ENCODE data around the gene GRK1. TPM values are rescaled to one million over a fixed set of nuclear protein-coding genes. Genes with fewer than 3 reads are reported as not detected.

The GRK1 gene
- total and polyA plus RNA-seq, 2 donors: 0.11 to 0.14 TPM

GRCh38 chr13:113734099-113734825 is 67.2 kb downstream of the GRK1 start:
- 90% methylated on average over 26 of the region's 26 CpGs for WGBS
- DNase-seq (ENCODE audit: low read depth in 6 of 9, low spot score in 9 of 9): no peak

GRCh38 chr13:113734826-113735125 is 67.8 kb downstream of the GRK1 start:
- 90% methylated on average over 8 of the region's 8 CpGs for WGBS
- Histone ChIP-seq H3K9me3 (ENCODE audit: control insufficient read depth in 2 of 2, insufficient read depth in 1 of 2, low read length in 1 of 2) (no peaks in the 10 kb centered on the region), H3K36me3 (ENCODE audit: control insufficient read depth in 2 of 2, insufficient read depth in 2 of 2, low read length in 1 of 2) (no peaks in the 10 kb centered on the region), H3K4me3 (ENCODE audit: low read length in 2 of 2) (no peak overlapping the region), H3K27ac (ENCODE audit: low read depth in 1 of 2, low read length in 1 of 2) (no peak overlapping the region), H3K27me3 (ENCODE audit: control insufficient read depth in 2 of 2, insufficient read depth in 1 of 2, low read length in 1 of 2) (peaks cover 6 to 34% of the 10 kb centered on the region in 2 donors), H3K4me1 (ENCODE audit: control insufficient read depth in 2 of 2, insufficient read depth in 2 of 2, low read length in 2 of 2) (peaks cover 17 to 22% of the 10 kb centered on the region in 2 donors)
- no peak for DNase-seq (ENCODE audit: low read depth in 6 of 9, low spot score in 9 of 9)

More at GRCh38 chr13:113734099-113734825, 67.2 kb downstream of the GRK1 start:
- H3K27ac ChIP-seq (ENCODE audit: low read depth in 1 of 2, low read length in 1 of 2): no peak overlapping the region
- H3K36me3 ChIP-seq (ENCODE audit: control insufficient read depth in 2 of 2, insufficient read depth in 2 of 2, low read length in 1 of 2): no peaks in the 10 kb centered on the region
- peaks cover 9 to 34% of the 10 kb centered on the region in 2 donors for H3K27me3 ChIP-seq (ENCODE audit: control insufficient read depth in 2 of 2, insufficient read depth in 1 of 2, low read length in 1 of 2)
- H3K4me1 ChIP-seq (ENCODE audit: control insufficient read depth in 2 of 2, insufficient read depth in 2 of 2, low read length in 2 of 2): peaks cover 13 to 18% of the 10 kb centered on the region in 2 donors
- H3K9me3 ChIP-seq (ENCODE audit: control insufficient read depth in 2 of 2, insufficient read depth in 1 of 2, low read length in 1 of 2): peaks cover 0 to under 1% of the 10 kb centered on the region in 2 donors
- H3K4me3 ChIP-seq (ENCODE audit: low read length in 2 of 2): no peak overlapping the region

GRCh38 chr13:113735194-113735593 is 68.2 kb downstream of the GRK1 start:
- 98% methylated on average over 26 of the region's 26 CpGs for WGBS
- no peak overlapping the region for H3K4me3 ChIP-seq (ENCODE audit: low read length in 2 of 2)
- no peak for DNase-seq (ENCODE audit: low read depth in 6 of 9, low spot score in 9 of 9)
- H3K4me1 ChIP-seq (ENCODE audit: control insufficient read depth in 2 of 2, insufficient read depth in 2 of 2, low read length in 2 of 2): peaks cover 21 to 26% of the 10 kb centered on the region in 2 donors
- H3K9me3 ChIP-seq (ENCODE audit: control insufficient read depth in 2 of 2, insufficient read depth in 1 of 2, low read length in 1 of 2): no peaks in the 10 kb centered on the region
- H3K36me3 ChIP-seq (ENCODE audit: control insufficient read depth in 2 of 2, insufficient read depth in 2 of 2, low read length in 1 of 2): no peaks in the 10 kb centered on the region
- peaks cover 5 to 33% of the 10 kb centered on the region in 2 donors for H3K27me3 ChIP-seq (ENCODE audit: control insufficient read depth in 2 of 2, insufficient read depth in 1 of 2, low read length in 1 of 2)
- H3K27ac ChIP-seq (ENCODE audit: low read depth in 1 of 2, low read length in 1 of 2): no peak overlapping the region

GRCh38 chr13:113735750-113736149 is 68.7 kb downstream of the GRK1 start:
- Histone ChIP-seq H3K27me3 (ENCODE audit: control insufficient read depth in 2 of 2, insufficient read depth in 1 of 2, low read length in 1 of 2) (peaks cover 0 to 28% of the 10 kb centered on the region in 2 donors), H3K9me3 (ENCODE audit: control insufficient read depth in 2 of 2, insufficient read depth in 1 of 2, low read length in 1 of 2) (no peaks in the 10 kb centered on the region), H3K4me1 (ENCODE audit: control insufficient read depth in 2 of 2, insufficient read depth in 2 of 2, low read length in 2 of 2) (peaks cover 26 to 32% of the 10 kb centered on the region in 2 donors), H3K4me3 (ENCODE audit: low read length in 2 of 2) (no peak overlapping the region), H3K27ac (ENCODE audit: low read depth in 1 of 2, low read length in 1 of 2) (no peak overlapping the region), H3K36me3 (ENCODE audit: control insufficient read depth in 2 of 2, insufficient read depth in 2 of 2, low read length in 1 of 2) (no peaks in the 10 kb centered on the region)
- 98% methylated on average over 14 of the region's 14 CpGs for WGBS
- no peak for DNase-seq (ENCODE audit: low read depth in 6 of 9, low spot score in 9 of 9)

- Histone ChIP-seq H3K9me3 (ENCODE audit: control insufficient read depth in 2 of 2, insufficient read depth in 1 of 2, low read length in 1 of 2) (no peaks in the 10 kb centered on the region), H3K4me3 (ENCODE audit: low read length in 2 of 2) (peak overlapping the region in 1 of 2 donors; percentile 21), H3K36me3 (ENCODE audit: control insufficient read depth in 2 of 2, insufficient read depth in 2 of 2, low read length in 1 of 2) (no peaks in the 10 kb centered on the region), H3K27ac (ENCODE audit: low read depth in 1 of 2, low read length in 1 of 2) (peak overlapping the region; percentile 50 to 88), H3K4me1 (ENCODE audit: control insufficient read depth in 2 of 2, insufficient read depth in 2 of 2, low read length in 2 of 2) (peaks cover 28 to 37% of the 10 kb centered on the region in 2 donors), H3K27me3 (ENCODE audit: control insufficient read depth in 2 of 2, insufficient read depth in 1 of 2, low read length in 1 of 2) (peaks cover 0 to 22% of the 10 kb centered on the region in 2 donors)
- 43% methylated on average over 10 of the region's 10 CpGs for WGBS
- peak in 5 of 9 donors; percentile 49 to 84 (median 67) for DNase-seq (ENCODE audit: low read depth in 6 of 9, low spot score in 9 of 9)
Observed at GRCh38 chr13:113736258-113736731, 69.3 kb downstream of the GRK1 start.

GRCh38 chr13:113737803-113738202 is 70.8 kb downstream of the GRK1 start:
- Histone ChIP-seq H3K9me3 (ENCODE audit: control insufficient read depth in 2 of 2, insufficient read depth in 1 of 2, low read length in 1 of 2) (no peaks in the 10 kb centered on the region), H3K4me3 (ENCODE audit: low read length in 2 of 2) (no peak overlapping the region), H3K27me3 (ENCODE audit: control insufficient read depth in 2 of 2, insufficient read depth in 1 of 2, low read length in 1 of 2) (peaks cover 0 to 11% of the 10 kb centered on the region in 2 donors), H3K27ac (ENCODE audit: low read depth in 1 of 2, low read length in 1 of 2) (no peak overlapping the region), H3K36me3 (ENCODE audit: control insufficient read depth in 2 of 2, insufficient read depth in 2 of 2, low read length in 1 of 2) (no peaks in the 10 kb centered on the region), H3K4me1 (ENCODE audit: control insufficient read depth in 2 of 2, insufficient read depth in 2 of 2, low read length in 2 of 2) (peaks cover 42 to 52% of the 10 kb centered on the region in 2 donors)
- WGBS: 91% methylated on average over 5 of the region's 5 CpGs
- DNase-seq (ENCODE audit: low read depth in 6 of 9, low spot score in 9 of 9): no peak

- H3K27ac ChIP-seq (ENCODE audit: low read depth in 1 of 2, low read length in 1 of 2): peak overlapping the region in 1 of 2 donors; percentile 43
- no peaks in the 10 kb centered on the region for H3K9me3 ChIP-seq (ENCODE audit: control insufficient read depth in 2 of 2, insufficient read depth in 1 of 2, low read length in 1 of 2)
- no peak for DNase-seq (ENCODE audit: low read depth in 6 of 9, low spot score in 9 of 9)
- H3K4me3 ChIP-seq (ENCODE audit: low read length in 2 of 2): no peak overlapping the region
- H3K36me3 ChIP-seq (ENCODE audit: control insufficient read depth in 2 of 2, insufficient read depth in 2 of 2, low read length in 1 of 2): no peaks in the 10 kb centered on the region
- H3K27me3 ChIP-seq (ENCODE audit: control insufficient read depth in 2 of 2, insufficient read depth in 1 of 2, low read length in 1 of 2): peaks cover 0 to 11% of the 10 kb centered on the region in 2 donors
- H3K4me1 ChIP-seq (ENCODE audit: control insufficient read depth in 2 of 2, insufficient read depth in 2 of 2, low read length in 2 of 2): peaks cover 42 to 63% of the 10 kb centered on the region in 2 donors
- WGBS: 92% methylated on average over 22 of the region's 22 CpGs
Observed at GRCh38 chr13:113739527-113740285, 72.7 kb downstream of the GRK1 start.

- peak in 3 of 9 donors; percentile 28 to 63 (median 43) for DNase-seq (ENCODE audit: low read depth in 6 of 9, low spot score in 9 of 9)
- Histone ChIP-seq H3K27ac (ENCODE audit: low read depth in 1 of 2, low read length in 1 of 2) (peak overlapping the region in 1 of 2 donors; percentile 43), H3K27me3 (ENCODE audit: control insufficient read depth in 2 of 2, insufficient read depth in 1 of 2, low read length in 1 of 2) (peaks cover 0 to 11% of the 10 kb centered on the region in 2 donors), H3K4me3 (ENCODE audit: low read length in 2 of 2) (no peak overlapping the region), H3K36me3 (ENCODE audit: control insufficient read depth in 2 of 2, insufficient read depth in 2 of 2, low read length in 1 of 2) (no peaks in the 10 kb centered on the region), H3K9me3 (ENCODE audit: control insufficient read depth in 2 of 2, insufficient read depth in 1 of 2, low read length in 1 of 2) (no peaks in the 10 kb centered on the region), H3K4me1 (ENCODE audit: control insufficient read depth in 2 of 2, insufficient read depth in 2 of 2, low read length in 2 of 2) (peaks cover 42 to 63% of the 10 kb centered on the region in 2 donors)
- WGBS: 9% methylated on average over 9 of the region's 9 CpGs
Observed at GRCh38 chr13:113740286-113740556, 73.2 kb downstream of the GRK1 start.

GRCh38 chr13:113740661-113741060 is 73.6 kb downstream of the GRK1 start:
- Histone ChIP-seq H3K9me3 (ENCODE audit: control insufficient read depth in 2 of 2, insufficient read depth in 1 of 2, low read length in 1 of 2) (no peaks in the 10 kb centered on the region), H3K4me1 (ENCODE audit: control insufficient read depth in 2 of 2, insufficient read depth in 2 of 2, low read length in 2 of 2) (peaks cover 42 to 60% of the 10 kb centered on the region in 2 donors), H3K27ac (ENCODE audit: low read depth in 1 of 2, low read length in 1 of 2) (no peak overlapping the region), H3K36me3 (ENCODE audit: control insufficient read depth in 2 of 2, insufficient read depth in 2 of 2, low read length in 1 of 2) (no peaks in the 10 kb centered on the region), H3K27me3 (ENCODE audit: control insufficient read depth in 2 of 2, insufficient read depth in 1 of 2, low read length in 1 of 2) (peaks cover 0 to 11% of the 10 kb centered on the region in 2 donors), H3K4me3 (ENCODE audit: low read length in 2 of 2) (no peak overlapping the region)
- no peak for DNase-seq (ENCODE audit: low read depth in 6 of 9, low spot score in 9 of 9)
- WGBS: 83% methylated on average over 16 of the region's 16 CpGs
